Breast epithelium (tissue), 4 donors: ENCODE results near the gene EIF3A. TPM values are rescaled to one million over a fixed set of nuclear protein-coding genes. Genes with fewer than 3 reads are reported as not detected.

Experiments used
- DNase-seq, 2 donors: peaks; one replicate each; pipeline ENCODE4 v3.0.0-alpha.2; 2019; ENCODE audit warnings: low spot score in 2 of 2
- H3K27ac ChIP-seq, 2 donors: fragments of 200-600 bp; sonication (generic) in 1 of 2; one replicate each; pipeline ENCODE4 v1.5.1; 2016 to 2019; ENCODE audit warnings: mild to moderate bottlenecking in 1 of 2
- H3K27me3 ChIP-seq, 2 donors: fragments of 200-600 bp; sonication (generic) in 1 of 2; one replicate each; pipeline versions ENCODE4 v1.5.1 to v1.6.0; 2017 to 2019; ENCODE audit warnings: control low read depth in 1 of 2, mild to moderate bottlenecking in 1 of 2
- H3K36me3 ChIP-seq: fragments of 200-600 bp; one replicate; pipeline ENCODE4 v1.5.1; 2019
- H3K4me1 ChIP-seq, 2 donors: fragments of 200-600 bp; sonication (generic); one replicate each; pipeline ENCODE4 v1.5.1; 2016 to 2019; ENCODE audit warnings: control low read depth in 1 of 2
- H3K4me3 ChIP-seq, 3 donors: fragments of 200-600 bp; sonication (generic); 1 replicate in 2 of 3; 2 replicates in 1 of 3; pipeline ENCODE4 v1.5.1; 2016 to 2019; ENCODE audit warnings: mild to moderate bottlenecking in 3 of 3, moderate library complexity in 2 of 3
- H3K9me3 ChIP-seq, 2 donors: fragments of 200-600 bp; sonication (generic) in 1 of 2; one replicate each; pipeline ENCODE4 v1.5.1; 2016 to 2019; ENCODE audit warnings: control low read depth in 1 of 2
- POLR2A ChIP-seq: fragments of 450-650 bp; IDR thresholded peaks from one replicate; pipeline ENCODE4 v1.6.1; 2016; ENCODE audit warnings: antibody characterized with exemption, mild to moderate bottlenecking, moderate library complexity
- POLR2AphosphoS5 ChIP-seq, 3 donors: sonication (generic); formaldehyde crosslinking; IDR thresholded peaks; one replicate each; pipeline ENCODE4 v1.6.1; 2017; ENCODE audit warnings: antibody characterized with exemption in 3 of 3
- intact Hi-C: fragments of 100-400 bp; cut with DNase I; formaldehyde crosslinking; loops from one replicate; pipeline ENCODE4 v1.15.1; 2023; ENCODE audit warnings: low total_unique reads
- total RNA-seq, 3 donors: library from RNA; depleted of rRNA; stranded (reverse); fragments of >200 nt; gene quantifications; one replicate each; pipeline ENCODE4 v1.1.0, GENCODE V29; 2016
- TF ChIP-seq, protein P1 (sequence below), 3 donors: fragments of 450-650 bp; IDR thresholded peaks; one replicate each; pipeline ENCODE4 v1.5.1; 2016 to 2017; ENCODE audit warnings: antibody characterized with exemption in 3 of 3, mild to moderate bottlenecking in 3 of 3, moderate library complexity in 3 of 3

The EIF3A gene
- total RNA-seq, 3 donors from 2014 or later = 117 to 166 (median 124) TPM

DNA sequence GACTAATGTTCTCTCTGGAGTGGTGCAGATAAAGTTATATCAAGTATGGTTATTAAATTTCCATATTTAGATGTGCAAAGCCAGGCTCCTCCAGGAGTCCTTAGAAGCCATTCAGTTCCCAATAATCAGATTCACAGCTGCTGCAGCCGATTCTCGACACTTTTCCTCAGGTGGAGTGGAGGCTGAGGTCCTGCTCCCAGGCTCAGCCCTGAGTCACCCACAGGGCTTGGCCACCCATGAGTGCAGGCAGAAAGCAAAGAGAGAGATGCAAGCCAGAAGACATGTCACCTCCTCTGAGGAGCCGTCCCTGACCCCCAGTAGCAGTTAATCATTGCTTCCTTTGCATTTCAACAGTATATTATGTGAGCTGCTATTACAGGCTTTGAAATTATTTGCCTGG lies 87.4 kb downstream of the EIF3A start:
- Histone ChIP-seq H3K4me3 (no peak overlapping the region), H3K36me3 (no peaks in the 10 kb centered on the region), H3K9me3 (no peaks in the 10 kb centered on the region), H3K4me1 (no peaks in the 10 kb centered on the region), H3K27me3 (no peaks in the 10 kb centered on the region), H3K27ac (no peak overlapping the region)
- DNase-seq = no peak
- TF ChIP-seq POLR2AphosphoS5 (IDR thresholded peaks at IDR 0.05) (no peak), POLR2A (no peak)
- TF ChIP-seq, protein P1, sequence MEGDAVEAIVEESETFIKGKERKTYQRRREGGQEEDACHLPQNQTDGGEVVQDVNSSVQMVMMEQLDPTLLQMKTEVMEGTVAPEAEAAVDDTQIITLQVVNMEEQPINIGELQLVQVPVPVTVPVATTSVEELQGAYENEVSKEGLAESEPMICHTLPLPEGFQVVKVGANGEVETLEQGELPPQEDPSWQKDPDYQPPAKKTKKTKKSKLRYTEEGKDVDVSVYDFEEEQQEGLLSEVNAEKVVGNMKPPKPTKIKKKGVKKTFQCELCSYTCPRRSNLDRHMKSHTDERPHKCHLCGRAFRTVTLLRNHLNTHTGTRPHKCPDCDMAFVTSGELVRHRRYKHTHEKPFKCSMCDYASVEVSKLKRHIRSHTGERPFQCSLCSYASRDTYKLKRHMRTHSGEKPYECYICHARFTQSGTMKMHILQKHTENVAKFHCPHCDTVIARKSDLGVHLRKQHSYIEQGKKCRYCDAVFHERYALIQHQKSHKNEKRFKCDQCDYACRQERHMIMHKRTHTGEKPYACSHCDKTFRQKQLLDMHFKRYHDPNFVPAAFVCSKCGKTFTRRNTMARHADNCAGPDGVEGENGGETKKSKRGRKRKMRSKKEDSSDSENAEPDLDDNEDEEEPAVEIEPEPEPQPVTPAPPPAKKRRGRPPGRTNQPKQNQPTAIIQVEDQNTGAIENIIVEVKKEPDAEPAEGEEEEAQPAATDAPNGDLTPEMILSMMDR (IDR thresholded peaks at IDR 0.05) = no peak
- intact Hi-C loops = no loop called here

DNA sequence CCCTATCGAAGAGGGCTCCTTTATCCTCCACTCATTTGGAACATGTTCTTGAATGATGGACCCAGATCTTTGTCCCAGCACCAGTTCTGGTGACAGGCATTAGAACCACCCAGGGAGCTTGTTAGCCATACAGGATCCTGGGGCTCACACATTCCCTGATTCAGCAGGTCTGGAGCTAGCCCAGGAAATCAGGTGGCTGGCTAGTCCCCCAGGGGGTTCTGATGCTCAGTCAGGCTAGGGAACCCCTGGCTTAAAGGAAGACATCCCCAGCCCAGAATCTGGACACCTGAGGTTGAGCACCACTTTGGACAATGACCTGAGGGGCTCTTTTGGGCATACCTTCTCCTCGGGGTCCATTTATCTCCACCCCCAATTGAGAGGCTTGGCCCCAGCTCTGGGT lies 88.1 kb downstream of the EIF3A start:
- Histone ChIP-seq H3K4me1 (no peaks in the 10 kb centered on the region), H3K36me3 (no peaks in the 10 kb centered on the region), H3K27ac (no peak overlapping the region), H3K27me3 (no peaks in the 10 kb centered on the region), H3K9me3 (no peaks in the 10 kb centered on the region), H3K4me3 (no peak overlapping the region)
- DNase-seq = no peak
- no peak for TF ChIP-seq POLR2AphosphoS5 (IDR thresholded peaks at IDR 0.05)
- TF ChIP-seq, protein P1 (IDR thresholded peaks at IDR 0.05) = no peak
- intact Hi-C loops = no loop called here

DNA sequence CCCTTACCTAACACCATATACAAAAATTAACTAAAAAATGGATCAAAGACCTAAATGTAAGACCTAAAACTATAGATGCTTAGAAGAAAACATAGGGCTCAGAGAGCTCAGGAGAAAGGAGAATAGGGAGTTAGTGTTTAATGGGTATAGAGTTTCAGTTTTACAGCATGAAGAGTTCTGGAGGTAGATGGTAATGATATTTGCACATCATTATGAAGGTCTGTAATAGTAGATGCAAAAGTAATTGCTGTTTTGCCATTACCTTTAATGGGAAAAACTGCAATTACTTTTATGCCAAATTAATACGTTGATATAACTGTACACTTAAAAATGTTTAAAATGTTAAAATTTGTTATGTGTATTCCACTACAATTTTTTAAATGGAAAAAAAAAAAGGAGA lies 90.3 kb downstream of the EIF3A start:
- Histone ChIP-seq H3K36me3 (no peaks in the 10 kb centered on the region), H3K4me3 (no peak overlapping the region), H3K9me3 (peaks cover 5 to 7% of the 10 kb centered on the region in 2 donors), H3K27ac (no peak overlapping the region), H3K4me1 (no peaks in the 10 kb centered on the region), H3K27me3 (no peaks in the 10 kb centered on the region)
- no peak for DNase-seq
- TF ChIP-seq POLR2AphosphoS5 (IDR thresholded peaks at IDR 0.05) (no peak), POLR2A (no peak)
- TF ChIP-seq, protein P1 (IDR thresholded peaks at IDR 0.05) = no peak
- intact Hi-C loops = no loop called here

DNA sequence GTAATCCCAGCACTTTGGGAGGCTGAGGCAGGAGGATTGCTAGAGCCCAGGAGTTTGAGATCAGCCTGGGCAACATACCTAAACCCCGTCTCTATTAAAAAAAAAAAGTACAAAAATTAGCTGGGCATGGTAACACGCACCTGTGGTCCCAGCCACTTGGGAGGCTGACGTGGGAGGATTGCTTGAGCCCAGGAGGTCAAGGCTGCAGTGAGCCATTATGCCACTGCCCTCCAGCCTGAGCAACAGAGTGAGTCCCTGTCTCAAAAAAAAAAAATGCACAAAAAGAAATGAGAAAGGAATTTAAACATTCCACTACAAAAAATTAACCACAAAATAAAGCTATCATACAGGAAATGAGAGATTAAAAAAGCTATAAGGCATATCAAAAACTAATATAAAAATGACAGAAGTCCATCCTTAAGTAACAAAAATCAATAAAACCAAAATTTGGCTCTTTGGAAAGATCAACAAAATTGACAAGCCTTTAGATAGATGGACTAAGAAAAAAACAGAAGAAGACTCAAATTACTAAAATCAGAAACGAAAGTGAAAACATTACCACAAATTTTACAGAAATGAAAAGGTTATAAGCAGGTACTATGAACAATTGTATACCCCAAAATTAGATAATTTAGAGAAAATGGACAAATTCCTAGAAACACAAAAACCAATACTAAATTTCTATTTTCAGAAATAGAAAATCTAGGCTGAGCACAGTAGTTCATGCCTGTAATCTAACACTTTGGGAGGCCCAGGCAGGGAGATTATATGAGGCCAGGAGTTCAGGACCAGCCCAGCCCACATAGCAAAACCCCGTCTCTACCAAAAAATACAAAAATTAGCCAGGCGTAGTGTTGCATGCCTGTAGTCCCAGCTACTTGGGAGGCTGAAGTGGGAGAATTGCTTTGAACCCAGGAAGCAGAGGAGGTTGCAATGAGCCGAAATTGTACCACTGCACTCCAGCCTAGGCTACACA lies 93.5 kb downstream of the EIF3A start:
- no peaks in the 10 kb centered on the region for H3K4me1 ChIP-seq
- H3K36me3 ChIP-seq = no peaks in the 10 kb centered on the region
- intact Hi-C loops = no loop called here
- H3K9me3 ChIP-seq = peaks cover 7% of the 10 kb centered on the region in 2 donors
- no peaks in the 10 kb centered on the region for H3K27me3 ChIP-seq
- no peak for DNase-seq
- H3K4me3 ChIP-seq = no peak overlapping the region
- H3K27ac ChIP-seq = no peak overlapping the region
- no peak for TF ChIP-seq POLR2A
- no peak for TF ChIP-seq POLR2AphosphoS5 (IDR thresholded peaks at IDR 0.05)
- TF ChIP-seq, protein P1 (IDR thresholded peaks at IDR 0.05) = no peak

DNA sequence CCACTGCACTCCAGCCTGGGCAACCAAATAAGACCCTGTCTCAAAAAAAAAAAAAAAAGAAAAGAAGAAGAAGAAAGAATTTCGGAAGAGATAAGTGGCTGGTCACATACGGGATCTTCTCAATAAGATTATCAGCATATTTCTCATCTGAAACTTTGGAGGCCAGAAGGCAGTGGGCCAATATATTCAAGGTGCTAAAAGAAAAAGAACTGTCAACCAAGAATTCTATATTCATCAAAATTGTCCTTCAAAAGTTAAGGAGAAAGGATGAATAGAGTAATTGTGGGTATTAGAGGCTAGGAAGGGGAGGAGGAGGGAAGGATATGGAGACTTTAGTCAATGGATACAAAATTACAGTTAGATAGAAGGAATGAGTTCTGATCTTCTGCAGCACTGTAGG lies 95.0 kb downstream of the EIF3A start:
- H3K4me3 ChIP-seq = no peak overlapping the region
- DNase-seq = no peak
- H3K27me3 ChIP-seq = no peaks in the 10 kb centered on the region
- intact Hi-C loops = no loop called here
- TF ChIP-seq POLR2A = no peak
- TF ChIP-seq POLR2AphosphoS5 (IDR thresholded peaks at IDR 0.05) = no peak
- TF ChIP-seq, protein P1 (IDR thresholded peaks at IDR 0.05) = no peak
- H3K9me3 ChIP-seq = peaks cover 7% of the 10 kb centered on the region in 2 donors
- no peaks in the 10 kb centered on the region for H3K4me1 ChIP-seq
- no peaks in the 10 kb centered on the region for H3K36me3 ChIP-seq
- no peak overlapping the region for H3K27ac ChIP-seq
